Panc1 (cell line): ENCODE results near the gene SPOCK1. TPM values are rescaled to one million over a fixed set of nuclear protein-coding genes. Genes with fewer than 3 reads are reported as not detected.

ENCODE experiments used
- ATAC-seq: fragments of 200-7000 bp; cut with Tn5 transposase; 2 replicates; pipeline ENCODE4 v1.9.1; 2020; ENCODE audit warnings: mild to moderate bottlenecking, moderate library complexity
- BruUV-seq: library from RNA; stranded (reverse); fragments of 400-500 nt; replicated peaks from 2 replicates; lab custom pipeline; 2021; lab: Mats Ljungman, UMichigan
- CTCF ChIA-PET: fragments of 300-600 bp; sonication (Branson Sonifier 250); formaldehyde crosslinking; loops from one replicate; lab custom pipeline; 2022; ENCODE audit warnings: antibody characterized with exemption; lab: Charles Lee
- POLR2A ChIA-PET: fragments of 300-600 bp; sonication (Branson Sonifier 250); formaldehyde crosslinking; loops from one replicate; lab custom pipeline; 2022; ENCODE audit warnings: antibody characterized with exemption; lab: Charles Lee
- DNase-seq: peaks from one replicate; pipeline ENCODE4 v3.0.0-alpha.2; 2010; ENCODE audit warnings: low read depth, low spot score
- H3K27ac ChIP-seq: 2 replicates; pipeline ENCODE4 v1.5.1; 2011; ENCODE audit warnings: mild to moderate bottlenecking, low read length, inconsistent platforms
- H3K27me3 ChIP-seq: fragments of 200-500 bp; sonication (Bioruptor generic); 2 replicates; pipeline ENCODE4 v1.6.0; 2014; ENCODE audit warnings: low read length, inconsistent platforms; ENCODE audit not compliant: control insufficient read depth, insufficient read depth
- H3K36me3 ChIP-seq: fragments of 200-500 bp; sonication (Bioruptor generic); 2 replicates; pipeline ENCODE4 v1.5.1; 2014; ENCODE audit warnings: inconsistent platforms, mild to moderate bottlenecking, low read length, moderate library complexity; ENCODE audit not compliant: control insufficient read depth, insufficient read depth
- H3K4me1 ChIP-seq: 2 replicates; pipeline ENCODE4 v1.5.1; 2011; ENCODE audit warnings: inconsistent platforms, mild to moderate bottlenecking, low read length, moderate library complexity; ENCODE audit not compliant: control insufficient read depth, insufficient read depth
- H3K4me3 ChIP-seq, 2 experiments: 2 replicates each; pipeline ENCODE4 v1.5.1; 2011 to 2012; ENCODE audit warnings: low read depth in 2 of 2, low read length in 2 of 2, mild to moderate bottlenecking in 2 of 2, inconsistent platforms in 1 of 2, moderate library complexity in 1 of 2
- H3K9me3 ChIP-seq: fragments of 200-500 bp; sonication (Bioruptor generic); 2 replicates; pipeline ENCODE4 v1.5.1; 2014; ENCODE audit warnings: low read depth, mild to moderate bottlenecking, inconsistent platforms, low read length, moderate library complexity; ENCODE audit not compliant: control insufficient read depth, insufficient read depth
- CTCF ChIP-seq: fragments of 450-650 bp; IDR thresholded peaks from 2 replicates; pipeline ENCODE4 v1.5.1; 2017; ENCODE audit warnings: mild to moderate bottlenecking
- POLR2AphosphoS5 ChIP-seq: IDR thresholded peaks from 2 replicates; pipeline ENCODE4 v1.6.1; 2012; ENCODE audit warnings: mild to moderate bottlenecking, low read depth, low read length, moderate library complexity
- REST ChIP-seq, 2 experiments: IDR thresholded peaks; 2 replicates each; pipeline ENCODE4 v1.6.1; 2011 to 2012; ENCODE audit warnings: low read depth in 2 of 2, control low read depth in 1 of 2, low read length in 1 of 2, mild to moderate bottlenecking in 1 of 2, moderate library complexity in 1 of 2; ENCODE audit not compliant: insufficient read depth in 1 of 2
- SIN3A ChIP-seq: IDR thresholded peaks from 2 replicates; pipeline ENCODE4 v1.6.1; 2012; ENCODE audit warnings: low read depth, mild to moderate bottlenecking, low read length, moderate library complexity, borderline replicate concordance; ENCODE audit not compliant: insufficient read depth
- TCF7L2 ChIP-seq: IDR thresholded peaks from 2 replicates; pipeline ENCODE4 v1.6.1; 2011; ENCODE audit warnings: mild to moderate bottlenecking, low read depth, low read length, inconsistent platforms
- in situ Hi-C: cut with HindIII; loops from 2 replicates; pipeline ENCODE4 v1.10.0; 2016; ENCODE audit warnings: low sequenced_read_pairs, low pct_unique_long_range_greater_than_20kb
- intact Hi-C: fragments of 100-400 bp; cut with micrococcal nuclease; formaldehyde crosslinking; loops from one replicate; pipeline ENCODE4 v1.10.0; 2022; ENCODE audit not compliant: unreplicated experiment
- total RNA-seq: library from RNA; stranded (reverse); gene quantifications from one replicate; pipeline ENCODE4 v1.2.1, GENCODE V29; 2021; ENCODE audit not compliant: unreplicated experiment

Gene SPOCK1
- total RNA-seq, 1 experiment from 2014 or later, result 15.6 TPM

GRCh38 chr5:137181667-137182066 lies 317.5 kb downstream of the SPOCK1 start:
- no peaks in the 10 kb centered on the region for H3K36me3 ChIP-seq
- ChIA-PET CTCF (no interaction called here), POLR2A (no interaction called here)
- H3K27ac ChIP-seq, result no peak overlapping the region
- BruUV-seq, result no TSS peak
- no peaks in the 10 kb centered on the region for H3K9me3 ChIP-seq
- H3K27me3 ChIP-seq, result 0 out of 2 replicates have a peak, but pooled peaks cover 2% of the 10 kb centered on the region
- no peak overlapping the region for H3K4me3 ChIP-seq
- DNase-seq (no peak), ATAC-seq (no peak)
- TF ChIP-seq CTCF (no peak), POLR2AphosphoS5 (no peak), TCF7L2 (no peak), REST (IDR thresholded peaks at IDR 0.05; ENCODE audit: insufficient read depth in 1 of 2, low read depth in 2 of 2, low read length in 1 of 2) (no peak), SIN3A (no peak)
- intact Hi-C loops, result no loop called here
- H3K4me1 ChIP-seq, result no peaks in the 10 kb centered on the region
- in situ Hi-C loops, result no loop called here

- no TSS peak for BruUV-seq
- no peak overlapping the region for H3K27ac ChIP-seq
- TF ChIP-seq TCF7L2, result no peak
- TF ChIP-seq SIN3A, result no peak
- TF ChIP-seq POLR2AphosphoS5, result no peak
- no peak for TF ChIP-seq CTCF
- no peak for TF ChIP-seq REST (IDR thresholded peaks at IDR 0.05; ENCODE audit: insufficient read depth in 1 of 2, low read depth in 2 of 2, low read length in 1 of 2)
- ATAC-seq (no peak), DNase-seq (no peak)
- 0 out of 2 replicates have a peak, but pooled peaks cover 2% of the 10 kb centered on the region for H3K27me3 ChIP-seq
- no peak overlapping the region for H3K4me3 ChIP-seq
- H3K9me3 ChIP-seq, result no peaks in the 10 kb centered on the region
- ChIA-PET CTCF (no interaction called here), POLR2A (no interaction called here)
- intact Hi-C loops (no loop called here), in situ Hi-C loops (no loop called here)
- H3K4me1 ChIP-seq, result no peaks in the 10 kb centered on the region
- no peaks in the 10 kb centered on the region for H3K36me3 ChIP-seq
Observed at GRCh38 chr5:137179203-137179602, 319.9 kb downstream of the SPOCK1 start.
